KMS-11 (cell line): ENCODE data around the gene UBTD2.
A peak's percentile ranks its signal among the peaks of the same experiment; 100 is the strongest.
"Not testable (repeated sequence)": the region's sequence is repeated elsewhere in the genome, so short reads cannot be mapped to it uniquely, and the experiment has no call there.

Source experiments
- H2AFZ ChIP-seq: fragments of 200-600 bp; sonication (generic); 2 replicates; pipeline ENCODE4 v1.6.1; 2016; ENCODE audit warnings: antibody characterized with exemption, mixed run types, low read depth
- H3K27ac ChIP-seq: fragments of 200-600 bp; sonication (generic); 2 replicates; pipeline ENCODE4 v1.6.1; 2016; ENCODE audit warnings: mild to moderate bottlenecking, mixed run types
- H3K27me3 ChIP-seq: fragments of 200-600 bp; sonication (generic); 2 replicates; pipeline ENCODE4 v1.6.1; 2017; ENCODE audit warnings: mild to moderate bottlenecking, low read depth, mixed run types, moderate library complexity; ENCODE audit not compliant: insufficient read depth
- H3K36me3 ChIP-seq: fragments of 200-600 bp; sonication (generic); 2 replicates; pipeline ENCODE4 v1.6.1; 2017; ENCODE audit warnings: mild to moderate bottlenecking, mixed run types; ENCODE audit not compliant: insufficient read depth
- H3K4me1 ChIP-seq: fragments of 200-600 bp; sonication (generic); 2 replicates; pipeline ENCODE4 v1.6.1; 2016; ENCODE audit warnings: mild to moderate bottlenecking, low read depth, mixed run types; ENCODE audit not compliant: poor library complexity, severe bottlenecking
- H3K4me2 ChIP-seq: fragments of 200-600 bp; sonication (generic); 2 replicates; pipeline ENCODE4 v1.7.0; 2016; ENCODE audit warnings: mild to moderate bottlenecking, mixed run types
- H3K4me3 ChIP-seq: fragments of 200-600 bp; sonication (generic); IDR thresholded peaks from 2 replicates; pipeline ENCODE4 v1.6.1; 2017; ENCODE audit warnings: low read depth, low read length, mixed read lengths; ENCODE audit not compliant: insufficient read depth
- H3K79me2 ChIP-seq: fragments of 200-600 bp; sonication (generic); 2 replicates; pipeline ENCODE4 v1.6.1; 2016; ENCODE audit warnings: low read depth, mixed run types; ENCODE audit not compliant: insufficient read depth
- H3K9ac ChIP-seq: fragments of 200-600 bp; sonication (generic); 2 replicates; pipeline ENCODE4 v1.6.1; 2016; ENCODE audit warnings: mild to moderate bottlenecking, mixed run types
- H4K20me1 ChIP-seq: fragments of 200-600 bp; sonication (generic); 2 replicates; pipeline ENCODE4 v1.6.1; 2016; ENCODE audit warnings: mild to moderate bottlenecking, mixed run types; ENCODE audit not compliant: insufficient read depth
- CTCF ChIP-seq: fragments of 200-600 bp; sonication (generic); conservative IDR thresholded peaks from 2 replicates; pipeline ENCODE4 v1.6.1; 2017; ENCODE audit warnings: low read depth, mild to moderate bottlenecking, antibody characterized with exemption, low read length, moderate library complexity, mixed read lengths

The UBTD2 gene, protein sequence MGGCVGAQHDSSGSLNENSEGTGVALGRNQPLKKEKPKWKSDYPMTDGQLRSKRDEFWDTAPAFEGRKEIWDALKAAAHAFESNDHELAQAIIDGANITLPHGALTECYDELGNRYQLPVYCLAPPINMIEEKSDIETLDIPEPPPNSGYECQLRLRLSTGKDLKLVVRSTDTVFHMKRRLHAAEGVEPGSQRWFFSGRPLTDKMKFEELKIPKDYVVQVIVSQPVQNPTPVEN

GRCh38 chr5:172283020-172283861 is at the start of gene UBTD2:
Gene UBTD2 (minus strand): TSS chr5:172283764. CDS start chr5:172283665, 99 bp downstream.
- TF ChIP-seq CTCF = peak; percentile 23; the same call in 1 of the 2 replicates
- Histone ChIP-seq H3K36me3 (no peaks in the 10 kb centered on the region), H3K4me1 (peaks cover 4% of the 10 kb centered on the region), H3K27me3 (no peaks in the 10 kb centered on the region), H2AFZ (peak within 1 kb of the TSS; percentile 71), H3K9ac (peak within 1 kb of the TSS; percentile 58), H3K27ac (no peak within 1 kb of the TSS), H3K79me2 (no peaks in the 10 kb centered on the region), H3K4me3 (no peak within 1 kb of the TSS), H3K4me2 (peak within 1 kb of the TSS; percentile 76), H4K20me1 (no peaks in the 10 kb centered on the region)

DNA sequence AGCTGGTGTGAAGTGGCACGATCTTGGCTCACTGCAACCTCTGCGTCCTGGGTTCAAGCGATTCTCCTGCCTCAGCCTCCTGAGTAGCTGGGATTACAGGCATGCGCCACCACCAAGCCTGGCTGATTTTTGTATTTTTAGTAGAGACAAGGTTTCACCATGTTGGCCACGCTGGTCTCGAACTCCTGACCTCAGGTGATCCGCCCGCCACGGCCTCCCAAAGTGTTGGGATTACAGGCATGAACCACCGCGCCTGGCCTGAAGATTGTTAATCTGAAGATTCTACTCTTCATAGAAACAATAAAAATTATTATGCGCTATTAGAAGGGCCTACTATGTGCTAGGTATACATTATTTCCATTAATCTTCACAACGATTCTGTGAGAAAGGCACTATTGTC is 43.3 kb upstream of the UBTD2 start:
- not testable (repeated sequence) for H3K27ac ChIP-seq, H3K4me2 ChIP-seq, H3K9ac ChIP-seq, H2AFZ ChIP-seq, H3K4me3 ChIP-seq, H3K27me3 ChIP-seq, H3K36me3 ChIP-seq, H3K4me1 ChIP-seq, H3K79me2 ChIP-seq, H4K20me1 ChIP-seq

DNA sequence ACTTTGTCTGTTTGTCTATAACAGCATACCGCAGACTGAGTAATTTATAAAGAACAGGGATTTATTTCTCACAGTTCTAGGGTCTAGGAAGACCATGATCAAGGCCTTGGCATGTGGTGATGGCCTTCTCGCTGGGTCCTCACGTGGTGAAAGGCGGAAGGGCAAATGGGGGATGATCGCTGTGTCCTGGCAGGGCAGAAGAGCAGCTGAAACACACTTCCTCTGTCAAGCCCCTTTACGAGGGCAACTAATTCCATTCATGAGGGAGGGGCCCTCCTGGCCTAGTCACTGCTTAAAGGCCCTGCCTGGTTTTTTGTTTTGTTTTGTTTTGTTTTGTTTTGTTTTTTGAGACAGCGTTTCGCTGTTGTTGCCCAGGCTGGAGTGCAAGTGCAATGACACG is 41.9 kb upstream of the UBTD2 start:
- Histone ChIP-seq H3K36me3 (no peaks in the 10 kb centered on the region), H4K20me1 (no peaks in the 10 kb centered on the region), H3K4me1 (no peaks in the 10 kb centered on the region), H3K4me3 (no peak overlapping the region), H2AFZ (no peak overlapping the region), H3K27me3 (no peaks in the 10 kb centered on the region), H3K9ac (no peak overlapping the region), H3K4me2 (no peak overlapping the region), H3K79me2 (no peaks in the 10 kb centered on the region), H3K27ac (no peak overlapping the region)
- no peak for TF ChIP-seq CTCF

DNA sequence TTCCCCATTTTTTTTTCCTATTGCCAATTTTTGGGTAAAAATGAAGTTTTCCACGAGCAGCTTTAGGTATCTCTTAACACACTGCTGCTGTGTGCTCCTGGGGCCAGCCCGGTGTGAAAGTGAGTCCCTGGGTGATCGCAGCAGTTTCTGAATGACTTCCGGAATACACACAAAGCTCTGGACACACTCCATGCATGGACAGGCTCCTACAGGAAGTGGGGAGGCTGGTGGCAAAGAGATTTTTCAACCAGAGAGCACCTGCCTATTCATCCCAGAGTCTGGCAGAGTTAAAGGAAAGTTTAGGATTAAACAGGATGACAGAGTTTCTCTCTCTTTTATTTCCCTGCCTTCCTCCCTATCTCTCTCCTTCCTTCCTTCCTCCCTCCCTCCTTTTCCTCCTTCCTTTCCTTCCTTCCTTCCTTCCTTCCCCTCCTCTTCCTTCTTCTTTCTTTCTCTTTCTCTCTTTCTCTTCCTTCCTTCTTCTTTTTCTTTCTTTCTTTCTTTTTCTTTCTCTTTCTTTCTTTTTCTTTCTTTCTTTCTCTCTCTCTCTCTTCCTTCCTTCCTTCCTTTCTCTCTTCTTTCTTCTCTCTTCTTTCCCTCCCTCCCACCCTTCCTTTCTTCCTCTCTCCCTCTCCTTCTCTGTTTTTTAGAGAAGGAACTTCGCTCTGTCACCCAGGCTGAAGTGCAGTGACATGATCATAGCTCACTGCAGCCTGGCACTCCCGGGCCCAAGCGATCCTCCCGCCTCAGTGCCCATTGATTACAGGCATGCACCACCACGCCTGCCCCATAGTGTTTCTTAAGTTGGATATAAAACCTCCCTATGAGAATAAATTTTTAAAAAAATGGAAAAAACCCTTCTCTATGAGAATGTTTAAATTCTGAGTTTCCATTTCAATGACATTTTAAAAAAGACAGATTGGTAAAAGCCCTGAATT is 38.7 kb upstream of the UBTD2 start:
- H3K79me2 ChIP-seq = no peaks in the 10 kb centered on the region
- H3K36me3 ChIP-seq = no peaks in the 10 kb centered on the region
- no peak overlapping the region for H3K4me3 ChIP-seq
- H3K27me3 ChIP-seq = no peaks in the 10 kb centered on the region
- no peaks in the 10 kb centered on the region for H4K20me1 ChIP-seq
- TF ChIP-seq CTCF = no peak
- no peak overlapping the region for H3K27ac ChIP-seq
- no peak overlapping the region for H3K4me2 ChIP-seq
- no peaks in the 10 kb centered on the region for H3K4me1 ChIP-seq
- H2AFZ ChIP-seq = no peak overlapping the region
- no peak overlapping the region for H3K9ac ChIP-seq
